Tongue (tissue), 3 donors: ENCODE data around the gene EIF3C. TPM values are rescaled to one million over a fixed set of nuclear protein-coding genes. Genes with fewer than 3 reads are reported as not detected.
"Not testable (repeated sequence)": the region's sequence is repeated elsewhere in the genome, so short reads cannot be mapped to it uniquely, and the experiment has no call there.

ENCODE experiments used
- DNase-seq: peaks from one replicate; pipeline ENCODE4 v3.0.0-alpha.2; 2015
- small RNA-seq: library from RNA; depleted of rRNA; stranded (forward); fragments of <200 nt; gene quantifications from one replicate; pipeline ENCODE3, GENCODE V24; 2014; ENCODE audit warnings: low replicate concordance
- total RNA-seq: library from RNA; depleted of rRNA; stranded (reverse); fragments of >200 nt; gene quantifications from one replicate; pipeline ENCODE4 v1.2.3, GENCODE V29; 2014

The EIF3C gene
- total RNA-seq, 1 donor from 2014 or later = 102 TPM

GRCh38 chr16:28749997-28750465 is 38.8 kb downstream of the EIF3C start:
- DNase-seq = not testable (repeated sequence)

DNA sequence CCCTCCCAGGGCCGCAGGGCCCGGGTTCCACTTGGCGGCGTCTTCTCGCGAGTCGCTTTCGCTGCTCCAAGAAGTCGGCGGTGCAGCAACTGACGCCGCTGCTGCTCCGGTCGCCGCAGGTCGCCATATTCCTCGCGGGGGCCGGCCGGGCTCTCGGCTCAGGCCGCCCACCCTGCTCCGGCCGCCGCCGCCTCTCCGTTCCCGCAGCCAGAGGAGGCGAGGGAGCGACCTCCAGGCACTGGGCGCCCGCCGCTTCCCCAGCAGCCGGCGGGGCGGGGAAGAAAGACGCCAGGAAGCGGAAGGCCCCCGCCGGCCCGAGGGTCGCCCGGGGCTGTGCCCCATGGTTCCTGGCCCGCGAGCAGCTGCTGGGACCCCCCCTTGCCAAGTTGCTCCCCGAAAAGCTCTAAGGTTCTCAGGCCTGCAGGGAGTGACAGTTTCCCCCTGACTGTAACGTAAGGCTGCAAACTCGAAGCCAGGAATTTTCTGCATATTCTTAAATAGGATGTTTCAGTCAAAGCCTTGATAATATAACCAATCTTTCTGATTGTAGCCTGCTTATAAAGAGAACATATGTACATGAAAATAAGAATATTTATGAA is 39.3 kb downstream of the EIF3C start:
- not testable (repeated sequence) for DNase-seq

- DNase-seq = not testable (repeated sequence)
Observed at GRCh38 chr16:28751487-28751886, 40.2 kb downstream of the EIF3C start, which contains the start of gene NPIPB9. Gene NPIPB9, plus strand, starts transcription at chr16:28751787.

GRCh38 chr16:28781697-28782096 is 70.4 kb downstream of the EIF3C start:
- DNase-seq = not testable (repeated sequence)

DNA sequence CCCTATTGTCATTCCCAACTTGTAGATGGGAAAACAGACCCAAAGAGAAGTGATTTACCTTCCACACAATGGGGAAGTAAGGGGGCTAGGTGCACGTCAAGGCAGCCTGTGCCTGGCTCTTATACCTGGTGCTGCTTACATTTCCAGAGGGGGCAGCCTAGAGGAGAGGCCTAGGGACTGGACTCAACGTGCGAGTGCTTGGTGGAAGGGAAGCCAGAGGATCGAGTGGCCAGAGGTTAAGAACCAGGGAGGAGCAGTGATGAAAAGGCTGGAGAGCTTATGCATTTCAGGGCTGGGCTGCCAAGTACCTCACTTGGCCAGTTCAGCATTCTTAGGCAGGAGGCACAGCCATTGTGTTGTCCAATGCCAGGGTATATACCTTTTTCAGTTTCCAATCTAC is 71.1 kb downstream of the EIF3C start:
- DNase-seq = not testable (repeated sequence)

Small RNA genes lying within 50 kb of the gene (small RNA-seq; reads per million reads assigned to genes)
- not detected for gene MIR6862-2

Other genes starting within 250 kb of the EIF3C start
- gene NPIPB7, start 239.1 kb upstream of the EIF3C start, total RNA-seq = not detected
- gene CLN3, start 219.4 kb upstream of the EIF3C start, total RNA-seq = 14.5 TPM
- gene APOBR, start 216.8 kb upstream of the EIF3C start, total RNA-seq = 0.92 TPM
- gene IL27, start 204.6 kb upstream of the EIF3C start, total RNA-seq = not detected
- 1.4 TPM for gene NUPR1, start 172.5 kb upstream of the EIF3C start, total RNA-seq
- gene SGF29, start 157.5 kb upstream of the EIF3C start, total RNA-seq = 9.7 TPM
- gene SULT1A2, start 114.4 kb upstream of the EIF3C start, total RNA-seq = not detected
- 12.8 TPM for gene SULT1A1, start 101.4 kb upstream of the EIF3C start, total RNA-seq
- gene NPIPB8, start 73.4 kb upstream of the EIF3C start, total RNA-seq = 0.21 TPM
- 7.4 TPM for gene NPIPB9, start 40.3 kb downstream of the EIF3C start, total RNA-seq
- gene ATXN2L, start 111.5 kb downstream of the EIF3C start, total RNA-seq = 36.0 TPM
- gene TUFM, start 134.9 kb downstream of the EIF3C start, total RNA-seq = 82.1 TPM
- gene SH2B1, start 152.4 kb downstream of the EIF3C start, total RNA-seq = 16.2 TPM
- 850 TPM for gene ATP2A1, start 167.0 kb downstream of the EIF3C start, total RNA-seq
- gene RABEP2, start 213.8 kb downstream of the EIF3C start, total RNA-seq = 30.7 TPM
- gene CD19, start 220.5 kb downstream of the EIF3C start, total RNA-seq = not detected
- gene NFATC2IP, start 239.5 kb downstream of the EIF3C start, total RNA-seq = 19.1 TPM